Astrocyte (in vitro differentiated cells and primary cell): ENCODE data around the gene LDLRAD4. TPM values are rescaled to one million over a fixed set of nuclear protein-coding genes. Genes with fewer than 3 reads are reported as not detected.

ENCODE experiments used
- DNase-seq: peaks from one replicate; pipeline ENCODE4 v3.0.0-alpha.2; 2010; ENCODE audit warnings: low read depth
- FAIRE-seq: peaks from 2 replicates; lab custom pipeline; 2011; peaks lifted over from hg19 to GRCh38; lab: Jason Lieb, UNC
- H2AFZ ChIP-seq: 2 replicates; pipeline ENCODE4 v1.6.0; 2012; ENCODE audit warnings: low read depth, low read length, inconsistent platforms
- H3K27ac ChIP-seq: 2 replicates; pipeline ENCODE4 v1.5.1; 2011; ENCODE audit warnings: low read depth, low read length, inconsistent platforms
- H3K27me3 ChIP-seq: 2 replicates; pipeline ENCODE4 v1.6.0; 2011; ENCODE audit warnings: low read length, inconsistent platforms; ENCODE audit not compliant: insufficient read depth
- H3K36me3 ChIP-seq: 2 replicates; pipeline ENCODE4 v1.5.1; 2011; ENCODE audit warnings: low read length, inconsistent platforms; ENCODE audit not compliant: insufficient read depth
- H3K4me1 ChIP-seq: 2 replicates; pipeline ENCODE4 v1.5.1; 2011; ENCODE audit warnings: low read length, inconsistent platforms; ENCODE audit not compliant: insufficient read depth
- H3K4me2 ChIP-seq: 2 replicates; pipeline ENCODE4 v1.6.0; 2012; ENCODE audit warnings: low read length, inconsistent platforms
- H3K4me3 ChIP-seq: 2 replicates; pipeline ENCODE4 v1.5.1; 2011; ENCODE audit warnings: low read depth, mild to moderate bottlenecking, low read length, inconsistent platforms; ENCODE audit not compliant: insufficient read depth
- H3K79me2 ChIP-seq: 2 replicates; pipeline ENCODE4 v1.6.0; 2012; ENCODE audit warnings: mild to moderate bottlenecking, low read length, inconsistent platforms; ENCODE audit not compliant: insufficient read depth
- H3K9ac ChIP-seq: 2 replicates; pipeline ENCODE4 v1.6.0; 2012; ENCODE audit warnings: mild to moderate bottlenecking, low read length, inconsistent platforms
- H3K9me3 ChIP-seq: 2 replicates; pipeline ENCODE4 v1.5.1; 2012; ENCODE audit warnings: low read depth, mild to moderate bottlenecking, low read length, inconsistent platforms; ENCODE audit not compliant: insufficient read depth
- H4K20me1 ChIP-seq: 2 replicates; pipeline ENCODE4 v1.6.0; 2012; ENCODE audit warnings: low read length, inconsistent platforms; ENCODE audit not compliant: insufficient read depth
- H3K27ac Mint-ChIP-seq: one replicate; pipeline ENCODE4 v1.8.0; 2021; ENCODE audit warnings: mild to moderate bottlenecking, mixed read lengths; ENCODE audit not compliant: unreplicated experiment
- H3K27me3 Mint-ChIP-seq: one replicate; pipeline ENCODE4 v1.8.0; 2021; ENCODE audit warnings: low read depth, mixed read lengths; ENCODE audit not compliant: unreplicated experiment
- H3K36me3 Mint-ChIP-seq: one replicate; pipeline ENCODE4 v1.8.0; 2021; ENCODE audit warnings: low read depth, mixed read lengths; ENCODE audit not compliant: unreplicated experiment
- H3K4me1 Mint-ChIP-seq: one replicate; pipeline ENCODE4 v1.8.0; 2021; ENCODE audit warnings: low read depth, mixed read lengths; ENCODE audit not compliant: unreplicated experiment
- H3K4me3 Mint-ChIP-seq: one replicate; pipeline ENCODE4 v1.8.0; 2021; ENCODE audit warnings: mild to moderate bottlenecking, moderate library complexity, mixed read lengths; ENCODE audit not compliant: unreplicated experiment
- H3K9me3 Mint-ChIP-seq: one replicate; pipeline ENCODE4 v1.8.0; 2021; ENCODE audit warnings: mild to moderate bottlenecking, mixed read lengths; ENCODE audit not compliant: unreplicated experiment
- CTCF ChIP-seq: IDR thresholded peaks from 2 replicates; pipeline ENCODE4 v1.5.1; 2011; ENCODE audit warnings: low read depth, mild to moderate bottlenecking, inconsistent platforms, low read length, moderate library complexity; ENCODE audit not compliant: insufficient read depth
- EZH2 ChIP-seq: IDR thresholded peaks from 2 replicates; pipeline ENCODE4 v1.6.1; 2012; ENCODE audit warnings: mild to moderate bottlenecking, low read length, inconsistent platforms; ENCODE audit not compliant: insufficient read depth
- total RNA-seq: library from RNA; stranded (reverse); gene quantifications from 2 replicates; pipeline ENCODE4 v1.2.1, GENCODE V29; 2021

LDLRAD4 gene
- total RNA-seq, 1 donor from 2014 or later, result 26.0 TPM

- H3K4me3 ChIP-seq, result no peak overlapping the region
- peaks cover 16% of the 10 kb centered on the region for H3K4me1 Mint-ChIP-seq
- no peaks in the 10 kb centered on the region for H3K9me3 Mint-ChIP-seq
- H4K20me1 ChIP-seq, result no peaks in the 10 kb centered on the region
- H3K4me3 Mint-ChIP-seq, result no peak overlapping the region
- H3K4me1 ChIP-seq, result peaks cover 8% of the 10 kb centered on the region
- TF ChIP-seq EZH2, result no peak
- no peak for TF ChIP-seq CTCF
- no peak overlapping the region for H2AFZ ChIP-seq
- no peak overlapping the region for H3K27ac ChIP-seq
- peak overlapping the region; percentile 91 for H3K27ac Mint-ChIP-seq
- no peak for DNase-seq
- no peak overlapping the region for H3K4me2 ChIP-seq
- peaks cover 14% of the 10 kb centered on the region for H3K36me3 Mint-ChIP-seq
- no peaks in the 10 kb centered on the region for H3K9me3 ChIP-seq
- no peaks in the 10 kb centered on the region for H3K27me3 ChIP-seq
- no peak overlapping the region for H3K9ac ChIP-seq
- no peaks in the 10 kb centered on the region for H3K27me3 Mint-ChIP-seq
- FAIRE-seq, result no peak
- H3K36me3 ChIP-seq, result no peaks in the 10 kb centered on the region
- H3K79me2 ChIP-seq, result no peaks in the 10 kb centered on the region
These were observed 204.1 kb downstream of the LDLRAD4 start for GRCh38 chr18:13422541-13423147.

GRCh38 chr18:13423352-13423751, 204.8 kb downstream of the LDLRAD4 start:
- no peak for FAIRE-seq
- no peak overlapping the region for H3K4me3 Mint-ChIP-seq
- H3K27me3 Mint-ChIP-seq, result no peaks in the 10 kb centered on the region
- peaks cover 3% of the 10 kb centered on the region for H3K9me3 Mint-ChIP-seq
- Histone ChIP-seq H3K4me1 (peaks cover 7% of the 10 kb centered on the region), H3K79me2 (no peaks in the 10 kb centered on the region), H3K4me2 (no peak overlapping the region), H3K27me3 (no peaks in the 10 kb centered on the region), H3K36me3 (no peaks in the 10 kb centered on the region), H2AFZ (no peak overlapping the region), H3K4me3 (no peak overlapping the region), H3K9me3 (no peaks in the 10 kb centered on the region), H4K20me1 (no peaks in the 10 kb centered on the region), H3K27ac (no peak overlapping the region), H3K9ac (no peak overlapping the region)
- no peak for DNase-seq
- peaks cover 17% of the 10 kb centered on the region for H3K36me3 Mint-ChIP-seq
- H3K27ac Mint-ChIP-seq, result no peak overlapping the region
- TF ChIP-seq EZH2, result no peak
- TF ChIP-seq CTCF, result no peak
- peaks cover 22% of the 10 kb centered on the region for H3K4me1 Mint-ChIP-seq

- Mint-ChIP-seq H3K36me3 (peaks cover 17% of the 10 kb centered on the region), H3K4me3 (no peak overlapping the region), H3K27me3 (no peaks in the 10 kb centered on the region), H3K27ac (peak overlapping the region; percentile 20), H3K4me1 (peaks cover 25% of the 10 kb centered on the region), H3K9me3 (peaks cover 3% of the 10 kb centered on the region)
- Histone ChIP-seq H3K79me2 (no peaks in the 10 kb centered on the region), H3K4me3 (no peak overlapping the region), H3K4me1 (peaks cover 3% of the 10 kb centered on the region), H4K20me1 (no peaks in the 10 kb centered on the region), H2AFZ (no peak overlapping the region), H3K9me3 (no peaks in the 10 kb centered on the region), H3K27ac (no peak overlapping the region), H3K27me3 (no peaks in the 10 kb centered on the region), H3K9ac (no peak overlapping the region), H3K36me3 (no peaks in the 10 kb centered on the region), H3K4me2 (no peak overlapping the region)
- FAIRE-seq, result no peak
- no peak for DNase-seq
- TF ChIP-seq CTCF (no peak), EZH2 (no peak)
These were observed 205.8 kb downstream of the LDLRAD4 start for GRCh38 chr18:13424363-13424762.
